ENCODE measurements around the gene PLD2.
A peak's percentile ranks its signal among the peaks of the same experiment; 100 is the strongest.
"Not testable (repeated sequence)": the region's sequence is repeated elsewhere in the genome, so short reads cannot be mapped to it uniquely, and the experiment has no call there.

Gene PLD2

DNA sequence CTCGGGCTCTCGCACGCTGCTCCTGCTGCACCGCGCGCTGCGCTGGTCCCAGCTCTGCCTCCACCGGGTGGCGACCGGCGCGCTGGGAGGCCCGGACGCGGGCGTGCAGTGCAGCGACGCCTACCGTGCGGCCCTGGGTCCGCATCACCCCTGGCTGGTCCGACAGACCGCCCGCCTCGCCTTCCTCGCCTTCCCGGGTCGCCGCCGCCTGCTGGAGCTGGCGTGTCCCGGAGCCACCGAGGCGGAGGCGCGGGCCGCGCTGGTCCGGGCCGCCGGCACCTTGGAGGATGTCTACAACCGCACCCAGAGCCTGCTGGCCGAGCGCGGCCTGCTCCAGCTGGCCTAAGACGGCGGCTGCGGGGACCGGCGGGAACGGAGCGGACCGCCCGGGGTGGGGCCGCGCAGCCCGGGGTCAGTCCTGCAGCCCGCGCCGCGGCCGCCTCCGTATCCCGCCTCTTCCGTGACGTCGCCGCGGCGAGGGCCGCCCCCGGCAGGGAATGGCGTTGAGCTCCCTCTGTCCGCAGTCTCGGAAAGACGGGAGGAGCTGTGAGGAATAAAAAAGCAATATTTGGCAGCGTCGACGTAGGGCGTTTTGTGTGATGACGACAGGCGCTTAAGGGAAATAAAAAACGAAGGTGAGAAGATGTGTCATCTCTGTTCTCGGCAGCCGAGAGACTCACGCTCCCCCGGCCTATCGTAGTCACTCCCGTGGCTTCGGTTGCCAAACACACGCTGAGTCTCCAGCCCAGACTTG, 16.8 kb upstream of the PLD2 start:
- DNase-seq: peak; percentile 88 to 95 (median 92)

DNA sequence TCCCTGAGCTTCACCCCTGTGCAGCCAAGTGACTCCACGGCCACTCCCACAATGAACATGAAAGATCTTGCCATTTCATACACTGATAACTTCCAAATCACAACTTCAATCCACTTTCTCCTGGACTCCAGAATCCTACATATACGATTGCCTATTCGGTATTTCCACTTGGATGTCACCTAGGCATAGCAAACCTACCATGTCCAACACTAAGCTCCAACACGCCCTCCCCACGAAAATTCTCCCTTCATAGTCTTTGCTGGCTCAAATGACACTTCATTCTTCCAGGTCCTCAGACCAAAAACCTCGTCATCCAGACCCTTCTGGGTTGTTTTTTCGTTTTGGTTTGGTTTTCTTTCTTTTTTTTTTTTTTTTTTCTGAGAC, 16.3 kb upstream of the PLD2 start:
- no peak for DNase-seq

DNA sequence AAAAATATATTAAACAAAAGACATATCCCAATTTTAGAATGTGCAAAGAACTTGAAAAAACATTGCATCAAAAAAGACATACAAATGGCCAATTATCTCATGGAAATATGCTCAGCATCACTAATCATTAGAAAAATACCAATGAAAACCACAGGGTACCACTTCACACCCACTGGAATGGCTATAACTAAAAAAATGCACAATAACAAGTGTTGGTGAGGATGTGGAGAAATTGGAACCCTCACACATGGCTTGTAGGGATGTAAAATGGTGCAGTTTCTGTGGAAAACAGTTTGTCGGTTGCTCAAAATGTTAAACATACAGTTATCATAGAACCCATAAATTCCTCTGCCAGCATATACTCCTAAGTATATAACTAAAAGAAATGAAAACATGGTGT, 11.8 kb upstream of the PLD2 start:
- DNase-seq: no peak

DNA sequence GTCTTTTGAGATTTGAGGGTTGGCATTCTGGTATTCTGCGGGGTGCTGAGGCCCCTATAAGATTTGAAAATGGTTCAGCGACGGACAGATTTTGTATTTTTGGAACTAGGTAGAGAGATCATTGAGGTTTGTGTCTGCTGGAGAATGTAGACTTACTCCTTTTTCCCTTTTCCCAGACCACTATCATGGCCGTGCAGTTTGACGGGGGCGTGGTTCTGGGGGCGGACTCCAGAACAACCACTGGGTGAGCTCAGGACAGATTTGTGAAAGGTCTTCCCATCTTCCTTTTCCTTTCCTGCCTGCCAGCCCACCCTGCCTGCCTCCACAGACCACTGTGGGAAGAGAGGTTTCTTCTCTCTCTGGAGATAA, 10.4 kb upstream of the PLD2 start:
- DNase-seq: peak; percentile 46 to 67 (median 56)

DNA sequence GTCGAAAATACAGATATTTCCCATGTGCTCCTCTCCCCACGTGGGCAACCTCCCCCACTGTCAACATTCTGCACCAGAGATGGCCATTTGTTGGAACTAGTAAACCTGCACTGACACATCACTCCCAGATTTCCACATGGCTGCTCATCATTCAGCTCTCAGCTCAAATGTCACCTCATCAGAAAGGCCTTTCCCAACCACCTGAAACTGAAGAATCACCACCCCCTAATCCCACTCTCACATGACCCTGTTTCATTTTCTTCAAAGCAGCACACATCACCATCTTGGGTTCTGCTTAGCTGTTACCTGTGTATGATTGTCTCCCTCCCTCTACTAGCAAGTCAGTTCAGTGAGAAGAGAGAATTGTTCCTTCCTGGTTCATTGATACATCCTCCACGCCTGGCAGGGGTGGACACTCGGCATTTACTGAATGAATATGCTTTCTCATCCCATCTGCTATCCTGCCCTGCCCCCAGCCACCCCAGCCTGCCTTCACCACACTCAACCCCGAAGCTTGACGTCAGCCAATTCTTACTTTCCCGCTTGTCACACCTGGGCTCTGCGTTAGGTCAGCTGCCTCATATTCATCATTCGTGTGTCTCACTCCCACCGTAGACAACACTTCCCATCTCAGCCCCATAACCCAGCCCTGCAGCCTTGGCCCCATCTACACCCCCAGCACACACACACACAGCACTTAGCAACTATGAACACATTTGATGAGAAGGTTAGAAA, 6.3 kb upstream of the PLD2 start:
- no peak for DNase-seq

DNA sequence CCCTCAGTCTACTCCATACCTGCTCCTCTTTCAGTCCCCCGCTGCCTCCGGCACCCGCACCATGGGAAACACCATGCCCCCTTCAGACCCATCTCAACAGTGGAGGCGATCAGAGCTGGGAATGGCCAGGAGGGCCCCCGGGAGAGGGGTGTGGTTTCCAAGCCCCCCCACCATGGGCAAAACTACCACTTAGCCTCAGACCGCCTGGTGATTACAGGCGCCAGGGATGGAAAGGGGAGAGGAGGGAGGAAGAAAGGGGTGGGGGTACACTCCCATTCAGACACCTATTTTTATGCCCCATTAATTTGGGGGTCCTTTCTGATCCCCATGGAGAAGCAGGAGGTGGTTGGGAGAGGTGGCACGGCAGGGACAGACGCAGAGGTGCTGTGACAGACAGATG, 4.7 kb upstream of the PLD2 start, which contains the start of gene C17orf114:
Gene C17orf114, minus strand, starts transcription at position 101 of the 400 bp plus-strand sequence.
- DNase-seq: no peak

DNA sequence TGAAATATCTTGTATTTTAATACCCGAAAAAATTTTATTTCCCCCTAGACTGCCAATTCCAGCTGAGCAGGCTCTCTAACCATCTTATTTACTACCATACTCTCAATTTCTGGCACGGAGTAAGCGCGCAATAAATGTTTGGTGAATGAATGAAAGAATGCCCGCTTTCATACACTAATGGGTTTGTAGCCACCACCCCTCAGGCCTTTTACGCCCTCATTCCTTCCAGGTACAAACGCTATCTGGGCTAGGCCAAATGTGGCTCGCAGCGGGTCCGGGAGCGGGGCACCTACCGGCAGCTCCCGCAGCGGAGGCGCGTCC, 536 bp upstream of the PLD2 start:
- no peak for DNase-seq

DNA sequence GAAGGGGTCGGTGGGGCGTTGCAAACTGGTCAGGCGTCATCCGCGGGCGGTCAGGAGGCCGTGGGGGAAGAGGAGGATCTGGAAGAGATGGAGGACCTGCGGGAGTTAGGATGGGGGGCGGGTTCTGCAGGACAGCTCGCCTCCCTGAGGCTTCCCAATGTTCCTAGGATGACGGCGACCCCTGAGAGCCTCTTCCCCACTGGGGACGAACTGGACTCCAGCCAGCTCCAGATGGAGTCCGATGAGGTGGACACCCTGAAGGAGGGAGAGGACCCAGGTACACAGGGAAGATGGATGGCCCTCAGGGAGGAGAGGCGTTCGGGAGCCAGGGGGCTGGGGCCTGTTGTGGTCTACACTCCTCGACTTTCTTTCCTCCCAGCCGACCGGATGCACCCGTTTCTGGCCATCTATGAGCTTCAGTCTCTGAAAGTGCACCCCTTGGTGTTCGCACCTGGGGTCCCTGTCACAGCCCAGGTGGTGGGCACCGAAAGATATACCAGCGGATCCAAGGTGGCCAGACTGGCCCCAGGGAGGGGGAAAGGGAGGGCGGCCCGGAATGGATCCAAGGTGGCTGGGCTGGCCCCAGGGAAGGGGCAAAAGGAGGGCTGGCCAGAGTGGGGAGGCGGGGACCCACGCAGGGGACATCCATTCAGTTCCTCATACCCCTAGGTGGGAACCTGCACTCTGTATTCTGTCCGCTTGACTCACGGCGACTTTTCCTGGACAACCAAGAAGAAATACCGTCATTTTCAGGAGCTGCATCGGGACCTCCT, 839 bp downstream of the PLD2 start:
- DNase-seq: no peak

DNA sequence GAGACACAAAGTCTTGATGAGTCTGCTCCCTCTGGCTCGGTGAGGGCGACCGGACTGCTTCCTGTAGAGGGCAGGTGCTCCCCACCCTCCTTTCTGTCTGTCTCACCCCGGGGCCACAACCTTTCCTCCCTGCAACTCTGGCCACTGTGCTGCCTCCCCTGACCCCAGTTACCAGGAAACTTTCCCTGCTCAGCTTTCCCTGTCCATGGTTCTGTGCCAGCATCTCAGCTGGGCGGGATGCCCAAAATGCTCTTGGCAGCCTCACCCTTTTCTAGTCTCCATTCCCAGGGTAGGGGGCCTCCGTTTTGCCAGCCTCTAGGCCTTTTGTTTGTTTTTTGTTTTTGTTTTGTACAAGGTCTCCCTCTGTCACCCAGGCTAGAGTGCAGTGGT, 1.4 kb downstream of the PLD2 start:
- DNase-seq: no peak

DNA sequence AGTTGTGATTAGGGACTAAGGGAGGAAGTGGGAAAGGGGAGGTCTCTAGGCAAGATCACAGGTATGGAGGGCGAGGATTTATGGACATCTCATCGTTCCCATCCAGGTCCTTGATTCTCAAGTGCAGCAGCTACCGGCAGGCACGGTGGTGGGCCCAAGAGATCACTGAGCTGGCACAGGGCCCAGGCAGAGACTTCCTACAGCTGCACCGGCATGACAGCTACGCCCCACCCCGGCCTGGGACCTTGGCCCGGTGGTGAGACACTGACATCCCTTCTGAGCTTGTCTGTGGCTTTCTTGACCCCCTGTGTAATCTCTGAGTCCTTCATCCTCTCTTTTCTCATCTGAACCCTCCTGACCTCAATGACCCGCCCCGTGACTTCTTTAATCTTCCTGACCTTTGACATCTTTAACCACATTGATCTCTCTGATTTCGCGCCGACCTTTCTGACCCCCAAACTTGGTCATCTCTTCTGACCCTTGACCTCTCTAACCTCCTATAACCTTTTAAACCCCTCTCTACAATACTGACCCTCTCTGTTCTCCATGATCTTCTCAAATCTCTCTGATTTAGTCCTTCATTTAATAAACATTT, 3.8 kb downstream of the PLD2 start:
- no peak for DNase-seq

DNA sequence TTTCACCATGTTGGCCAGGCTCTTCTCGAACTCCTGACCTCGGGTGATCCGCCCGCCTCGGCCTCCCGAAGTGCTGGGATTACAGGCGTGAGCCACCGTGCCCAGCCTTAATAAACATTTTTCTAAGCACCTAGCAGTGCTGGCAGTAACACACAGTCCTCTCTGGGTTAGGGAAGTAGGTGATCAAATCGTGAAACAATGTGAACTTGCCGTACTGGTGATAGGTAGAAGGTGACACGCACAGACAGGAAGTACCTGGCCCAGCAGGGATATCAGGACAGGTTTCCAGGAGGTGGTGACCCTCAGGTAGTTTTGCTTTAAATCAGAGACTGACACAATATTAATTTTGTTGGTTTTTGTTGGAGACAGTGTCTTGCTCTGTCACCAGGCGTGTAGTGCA, 4.5 kb downstream of the PLD2 start:
- DNase-seq: no peak

DNA sequence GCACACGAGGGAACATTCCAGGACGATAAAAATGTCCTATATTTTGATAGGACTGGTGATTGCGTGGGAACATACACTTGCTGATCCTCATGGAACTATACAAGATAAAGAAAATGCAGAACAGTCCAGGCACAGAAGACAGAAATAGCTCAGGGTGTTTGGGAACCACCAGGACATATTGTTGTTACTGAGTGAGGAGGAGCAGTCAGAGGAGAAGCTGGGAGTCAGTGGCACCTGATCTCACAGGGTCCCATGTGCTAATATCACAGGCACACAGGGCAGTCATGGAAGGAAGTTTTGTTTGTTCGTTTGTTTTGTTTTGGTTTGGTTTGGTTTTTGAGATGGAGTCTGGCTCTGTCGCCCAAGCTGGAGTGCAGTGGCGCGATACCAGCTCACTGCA, 5.7 kb downstream of the PLD2 start:
- DNase-seq: no peak

DNA sequence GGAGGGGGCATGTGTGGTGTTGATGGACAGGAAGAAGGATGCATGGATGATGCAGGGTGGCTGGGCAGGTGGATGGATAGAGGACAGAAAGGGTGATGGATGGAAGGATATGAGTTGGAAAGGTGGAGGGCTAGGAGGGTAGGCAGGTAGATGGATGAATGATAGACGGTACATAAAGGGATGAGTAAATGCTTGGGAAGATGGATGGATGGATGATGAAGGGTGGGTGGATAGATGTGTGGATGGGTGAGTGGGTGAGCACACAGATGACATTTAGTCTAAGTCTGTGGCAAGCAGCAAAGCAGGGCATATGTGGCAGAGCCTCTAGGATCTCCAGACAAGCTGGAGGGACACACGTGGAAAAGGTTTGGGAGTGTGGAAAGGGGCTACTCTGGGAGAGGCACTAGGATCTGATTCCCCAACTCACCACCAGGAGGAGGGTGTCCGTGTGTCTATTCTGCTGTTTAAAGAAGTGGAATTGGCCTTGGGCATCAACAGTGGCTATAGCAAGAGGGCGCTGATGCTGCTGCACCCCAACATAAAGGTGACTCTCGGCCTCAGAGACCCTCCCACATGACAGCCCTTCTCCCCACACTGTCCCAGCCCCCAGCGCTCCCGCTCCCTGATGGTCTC, 8.2 kb downstream of the PLD2 start:
- DNase-seq: peak in 1 of 4 experiments; percentile 26

DNA sequence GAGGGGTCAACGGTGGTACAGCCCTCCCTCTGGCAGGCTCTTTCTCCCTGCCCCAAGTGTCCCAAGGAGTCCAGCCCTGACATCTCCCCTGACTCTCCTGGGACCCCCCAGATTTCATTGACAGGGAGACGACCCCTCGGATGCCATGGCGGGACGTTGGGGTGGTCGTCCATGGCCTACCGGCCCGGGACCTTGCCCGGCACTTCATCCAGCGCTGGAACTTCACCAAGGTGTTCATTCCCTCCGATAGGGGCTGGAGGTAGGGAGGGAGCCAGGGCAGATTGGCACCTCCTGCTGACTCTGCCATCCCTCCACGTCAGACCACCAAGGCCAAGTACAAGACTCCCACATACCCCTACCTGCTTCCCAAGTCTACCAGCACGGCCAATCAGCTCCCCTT, 9.9 kb downstream of the PLD2 start:
- DNase-seq: no peak

DNA sequence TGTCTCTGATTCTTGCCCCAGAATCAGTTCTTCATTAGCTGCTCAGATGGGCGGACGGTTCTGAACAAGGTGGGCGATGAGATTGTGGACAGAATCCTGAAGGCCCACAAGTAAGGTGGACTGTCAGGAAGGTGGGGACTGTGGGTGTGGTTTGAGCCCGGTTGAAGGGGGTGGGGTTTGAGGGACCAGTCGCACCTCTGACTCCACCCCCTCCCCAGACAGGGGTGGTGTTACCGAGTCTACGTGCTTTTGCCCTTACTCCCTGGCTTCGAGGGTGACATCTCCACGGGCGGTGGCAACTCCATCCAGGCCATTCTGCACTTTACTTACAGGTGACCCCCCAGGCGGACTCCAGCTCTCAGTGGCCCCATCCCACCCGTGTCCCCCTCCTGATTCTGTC, 11.3 kb downstream of the PLD2 start:
- DNase-seq: no peak

DNA sequence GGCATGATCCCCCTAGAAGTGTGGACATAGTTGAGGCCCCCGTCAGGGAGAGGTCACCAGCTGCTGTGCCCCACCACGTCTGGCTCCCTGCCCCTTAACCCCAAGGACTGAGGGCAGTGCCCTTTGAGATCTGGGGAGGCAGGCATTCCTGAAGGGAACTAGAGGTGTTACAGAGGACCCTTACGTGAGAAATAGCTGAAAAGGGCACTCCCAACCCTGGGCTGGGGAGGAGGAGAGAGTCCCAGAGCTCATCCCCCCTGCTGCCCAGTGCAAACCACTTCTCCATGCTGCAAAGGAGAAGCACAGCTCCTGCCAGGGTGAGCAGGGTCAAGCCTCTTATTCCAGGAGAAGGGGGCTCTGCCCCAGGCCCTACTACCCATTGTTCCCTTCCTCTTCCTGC, 15.9 kb downstream of the PLD2 start:
- DNase-seq: no peak

DNA sequence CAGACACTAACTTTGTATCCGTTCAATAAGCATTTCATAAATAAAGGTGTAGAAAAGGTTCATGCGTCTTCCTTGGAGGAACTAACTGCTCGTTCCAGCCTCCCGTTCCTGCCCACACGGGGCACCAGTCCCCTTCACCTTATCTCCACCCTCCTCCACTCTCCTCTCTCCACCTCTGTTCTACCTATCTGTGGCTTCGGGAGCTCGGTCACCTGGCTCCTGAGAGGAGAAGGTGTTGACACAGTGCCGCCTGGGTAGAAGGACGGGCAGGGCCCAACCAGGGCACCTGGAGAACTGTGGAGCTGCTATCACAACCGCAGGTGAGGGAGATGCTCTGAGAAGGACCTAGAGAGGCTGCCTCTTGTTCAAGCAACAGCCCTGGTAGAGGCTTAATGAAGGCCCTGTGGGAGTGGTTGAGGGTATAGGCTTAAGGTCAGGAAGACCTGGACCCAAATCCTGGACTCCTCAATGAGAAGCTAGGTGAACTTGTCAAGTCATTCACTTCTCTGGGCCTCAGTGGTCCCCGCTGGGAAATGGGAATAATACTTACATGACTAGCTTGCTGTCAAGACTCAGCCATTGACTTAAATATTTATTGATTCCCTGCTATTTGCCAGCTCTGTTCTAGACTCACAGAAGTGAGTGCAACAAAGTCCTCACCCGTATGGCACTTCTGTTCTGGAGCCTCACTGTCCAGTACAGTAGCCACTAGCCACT, 16.6 kb downstream of the PLD2 start:
- DNase-seq: no peak

DNA sequence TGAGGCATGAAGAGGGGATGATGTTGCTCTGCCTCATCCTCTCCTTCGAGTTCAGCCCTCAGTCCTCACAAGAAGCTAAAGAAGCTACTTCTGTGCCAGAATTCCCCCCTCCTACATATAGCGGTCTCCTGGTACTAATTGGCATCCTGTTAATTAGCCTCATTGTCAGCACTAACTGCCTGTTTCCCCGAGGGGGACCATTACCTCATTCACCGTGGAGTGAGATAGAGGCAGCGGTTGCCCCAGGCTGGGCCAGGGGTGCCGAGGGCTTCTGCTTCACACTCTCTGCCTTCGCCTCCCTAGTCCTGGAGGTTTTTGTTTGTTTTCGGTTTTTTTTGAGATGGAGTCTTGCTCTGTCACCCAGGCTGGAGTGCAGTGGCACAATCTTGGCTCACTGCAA, 20.4 kb downstream of the PLD2 start:
- no peak for DNase-seq

DNA sequence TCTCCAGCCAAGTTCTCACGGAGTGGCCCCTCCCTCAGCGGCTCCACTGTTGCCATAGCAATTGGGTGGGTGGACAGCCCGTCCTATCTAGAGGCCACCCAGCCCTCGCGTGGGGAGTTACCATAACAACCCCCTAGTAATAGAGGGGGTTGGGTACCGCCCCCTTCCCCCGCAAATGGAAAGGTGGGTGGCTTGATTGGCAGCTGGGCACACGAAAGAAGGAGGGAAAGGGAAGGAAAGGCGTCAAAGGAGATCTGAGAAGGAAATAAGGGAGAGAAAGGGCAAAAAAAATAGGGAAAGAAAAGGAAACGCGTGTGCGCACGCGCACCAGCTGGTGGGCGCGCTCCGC, 25.9 kb downstream of the PLD2 start:
- DNase-seq: not testable (repeated sequence)

DNA sequence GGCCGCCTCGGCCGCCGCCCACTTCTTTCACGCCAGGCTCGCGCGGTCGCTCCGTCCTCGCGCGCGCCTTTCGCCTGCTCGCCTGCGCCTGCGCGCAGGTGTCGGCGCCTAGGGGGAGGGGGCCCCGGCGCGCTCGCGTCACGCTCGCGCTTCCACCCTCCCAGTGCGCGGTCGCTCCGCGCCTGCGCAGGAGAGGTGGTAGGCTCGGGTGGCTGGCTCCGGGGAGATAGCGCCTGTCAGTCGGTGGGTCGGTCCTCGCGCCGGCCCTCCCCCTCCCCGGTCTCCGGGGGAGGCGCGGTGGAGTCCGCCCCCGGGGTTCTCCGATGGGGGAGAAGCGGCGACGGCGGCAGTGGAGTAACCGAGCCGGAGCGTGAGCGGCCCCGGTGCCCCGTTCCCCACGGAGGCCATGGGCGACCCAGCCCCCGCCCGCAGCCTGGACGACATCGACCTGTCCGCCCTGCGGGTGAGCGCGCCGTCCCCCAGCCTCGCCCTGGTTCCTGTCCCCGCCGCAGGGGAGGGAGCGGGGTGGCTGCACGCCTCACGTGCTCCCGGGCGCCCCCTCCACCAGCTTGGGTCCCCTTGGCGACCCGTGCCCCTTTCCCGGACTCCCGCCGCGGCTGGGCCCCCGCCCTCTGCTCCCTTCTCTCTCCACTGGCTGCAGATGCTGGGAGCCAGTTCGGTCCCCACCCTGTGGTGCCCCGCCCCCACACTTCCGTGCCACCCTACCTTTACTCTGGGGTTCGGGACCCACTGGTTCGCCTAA, 26.4 kb downstream of the PLD2 start, which contains the start of gene MINK1:
Gene MINK1, plus strand, starts transcription at position 163 of the 763 bp plus-strand sequence. Its CDS starts 244 bp downstream, at position 407.
- peak; percentile 95 to 99 (median 97) for DNase-seq

DNA sequence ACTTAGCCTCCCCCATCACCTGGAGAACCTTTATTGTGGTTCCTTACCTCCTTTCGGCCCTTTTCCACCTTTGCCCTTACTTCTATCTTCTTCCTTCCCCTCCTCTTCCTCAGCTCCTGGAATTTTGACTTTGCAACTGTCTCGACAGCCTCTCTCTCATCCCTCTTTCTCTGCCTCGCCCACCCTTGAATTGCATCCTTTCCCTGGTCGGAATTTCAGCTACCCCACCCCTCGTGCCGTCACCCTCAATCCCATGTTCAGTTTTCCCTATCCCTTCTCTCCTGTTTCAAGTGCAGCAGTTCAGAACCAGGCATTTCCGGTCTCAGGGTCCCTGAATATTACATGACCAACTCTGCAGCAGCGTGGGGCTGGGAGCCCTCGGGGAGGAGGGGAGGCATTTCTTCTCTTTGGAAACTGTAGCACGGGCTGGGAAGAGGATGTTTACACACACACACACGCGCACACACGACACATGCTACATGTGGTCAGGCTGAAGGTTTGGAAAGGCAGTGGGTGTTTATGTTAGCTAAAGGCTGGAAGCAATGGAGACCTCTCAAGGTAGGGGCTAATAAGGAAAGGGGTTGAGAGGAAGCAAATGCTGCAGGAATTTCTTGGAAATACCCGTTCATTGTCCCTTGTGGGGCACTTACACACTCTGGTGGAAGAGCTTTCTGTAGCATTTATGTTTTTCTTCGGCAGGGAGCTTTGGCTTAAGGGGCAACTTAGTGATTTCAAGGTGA, 27.2 kb downstream of the PLD2 start:
- DNase-seq: peak; percentile 74 to 84 (median 76)

Data from suppressor macrophage (primary cell).